HEK293T (cell line): Measurements from ENCODE around the gene KRTCAP3.

Experiments used
- ARNT ChIP-seq: fragments of 450-650 bp; IDR thresholded peaks from 2 replicates; pipeline ENCODE4 v1.6.1; 2017; ENCODE audit warnings: mild to moderate bottlenecking
- BHLHE40 ChIP-seq: fragments of 450-650 bp; IDR thresholded peaks from 2 replicates; pipeline ENCODE4 v1.6.1; 2016; ENCODE audit warnings: mild to moderate bottlenecking, moderate library complexity, borderline replicate concordance
- CTBP1 ChIP-seq: fragments of 450-650 bp; IDR thresholded peaks from 2 replicates; pipeline ENCODE4 v1.6.1; 2016; ENCODE audit warnings: borderline replicate concordance
- FOXA1 ChIP-seq: fragments of 450-650 bp; IDR thresholded peaks from 2 replicates; pipeline ENCODE4 v1.6.1; 2016; ENCODE audit warnings: mild to moderate bottlenecking
- FOXK2 ChIP-seq: fragments of 450-650 bp; IDR thresholded peaks from 2 replicates; pipeline ENCODE4 v1.6.1; 2016; ENCODE audit warnings: mild to moderate bottlenecking
- FOXM1 ChIP-seq: fragments of 450-650 bp; IDR thresholded peaks from 2 replicates; pipeline ENCODE4 v1.6.1; 2017; ENCODE audit warnings: mild to moderate bottlenecking, borderline replicate concordance
- HDGF ChIP-seq: fragments of 450-650 bp; IDR thresholded peaks from 2 replicates; pipeline ENCODE4 v1.6.1; 2017; ENCODE audit warnings: antibody characterized with exemption, borderline replicate concordance
- L3MBTL2 ChIP-seq: fragments of 450-650 bp; conservative IDR thresholded peaks from 2 replicates; pipeline ENCODE4 v1.6.1; 2016; ENCODE audit warnings: mild to moderate bottlenecking
- LEF1 ChIP-seq: fragments of 450-650 bp; IDR thresholded peaks from 2 replicates; pipeline ENCODE4 v1.6.1; 2017; ENCODE audit warnings: mild to moderate bottlenecking, borderline replicate concordance
- SP1 ChIP-seq: fragments of 450-650 bp; IDR thresholded peaks from 2 replicates; pipeline ENCODE4 v1.6.1; 2017
- ZNF384 ChIP-seq: fragments of 450-650 bp; IDR thresholded peaks from 2 replicates; pipeline ENCODE4 v1.6.1; 2016
- TF ChIP-seq, protein P1 (sequence below): fragments of 450-650 bp; IDR thresholded peaks from 2 replicates; pipeline ENCODE4 v1.6.1; 2016

DNA sequence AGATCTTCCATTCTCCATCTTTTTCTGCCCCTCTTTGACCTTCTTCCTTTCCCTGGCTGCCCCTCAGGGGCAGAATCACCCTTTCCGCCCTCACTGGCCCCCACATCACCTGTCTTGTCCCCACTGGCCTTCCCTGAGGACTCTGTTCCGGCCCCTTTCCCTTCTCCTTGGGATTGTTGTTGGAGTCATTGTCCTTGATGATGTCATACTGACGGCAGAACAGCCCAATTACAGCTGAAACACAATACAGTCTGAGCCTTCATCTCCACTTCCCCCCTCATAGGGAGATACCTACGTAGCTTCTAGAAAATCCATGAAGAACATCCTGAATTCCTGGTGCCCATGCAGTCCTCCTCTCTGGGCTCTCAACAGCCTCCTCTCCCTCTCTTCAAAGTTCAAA, 50.4 kb downstream of the KRTCAP3 start:
- TF ChIP-seq BHLHE40 (no peak), LEF1 (no peak), SP1 (no peak), FOXA1 (no peak), FOXK2 (no peak), FOXM1 (no peak), ZNF384 (no peak), HDGF (no peak), L3MBTL2 (no peak), CTBP1 (no peak), ARNT (no peak)
- TF ChIP-seq, protein P1, sequence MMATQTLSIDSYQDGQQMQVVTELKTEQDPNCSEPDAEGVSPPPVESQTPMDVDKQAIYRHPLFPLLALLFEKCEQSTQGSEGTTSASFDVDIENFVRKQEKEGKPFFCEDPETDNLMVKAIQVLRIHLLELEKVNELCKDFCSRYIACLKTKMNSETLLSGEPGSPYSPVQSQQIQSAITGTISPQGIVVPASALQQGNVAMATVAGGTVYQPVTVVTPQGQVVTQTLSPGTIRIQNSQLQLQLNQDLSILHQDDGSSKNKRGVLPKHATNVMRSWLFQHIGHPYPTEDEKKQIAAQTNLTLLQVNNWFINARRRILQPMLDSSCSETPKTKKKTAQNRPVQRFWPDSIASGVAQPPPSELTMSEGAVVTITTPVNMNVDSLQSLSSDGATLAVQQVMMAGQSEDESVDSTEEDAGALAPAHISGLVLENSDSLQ: no peak
